T-helper 1 cell (primary cell): Measurements from ENCODE around the gene COL1A1.

ENCODE experiments used
- DNase-seq, 5 donors: peaks; one replicate each; pipeline ENCODE4 v3.0.0-alpha.2; 2012 to 2020

The COL1A1 gene

DNA sequence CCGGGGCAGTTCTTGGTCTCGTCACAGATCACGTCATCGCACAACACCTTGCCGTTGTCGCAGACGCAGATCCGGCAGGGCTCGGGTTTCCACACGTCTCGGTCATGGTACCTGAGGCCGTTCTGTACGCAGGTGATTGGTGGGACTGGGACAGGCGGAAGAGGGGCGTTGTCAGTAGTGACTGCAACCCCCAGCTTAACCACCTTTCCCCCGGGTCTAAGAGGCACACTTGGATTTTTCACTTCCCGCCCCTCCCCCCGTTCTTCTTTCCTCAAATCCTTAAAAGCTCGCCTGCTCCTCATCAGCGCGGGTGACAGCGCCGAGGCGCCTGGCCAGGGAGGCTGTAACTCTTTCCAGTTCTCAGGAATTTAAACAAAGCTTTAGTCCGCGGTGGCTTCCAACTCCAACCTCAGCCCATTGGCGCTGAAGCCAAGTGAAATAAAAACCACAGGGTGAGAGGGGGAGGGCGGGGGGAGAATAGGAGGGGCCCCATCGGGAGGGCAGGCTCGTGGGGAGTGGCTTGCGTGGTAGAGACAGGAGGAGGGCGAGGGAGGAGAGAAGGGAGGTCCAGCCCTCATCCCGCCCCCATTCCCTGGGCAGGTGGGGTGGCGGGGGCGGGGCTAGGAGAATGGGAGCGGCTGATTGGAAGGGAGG lies 1.5 kb downstream of the COL1A1 start:
- DNase-seq, result peak; percentile 55 to 74 (median 71)

DNA sequence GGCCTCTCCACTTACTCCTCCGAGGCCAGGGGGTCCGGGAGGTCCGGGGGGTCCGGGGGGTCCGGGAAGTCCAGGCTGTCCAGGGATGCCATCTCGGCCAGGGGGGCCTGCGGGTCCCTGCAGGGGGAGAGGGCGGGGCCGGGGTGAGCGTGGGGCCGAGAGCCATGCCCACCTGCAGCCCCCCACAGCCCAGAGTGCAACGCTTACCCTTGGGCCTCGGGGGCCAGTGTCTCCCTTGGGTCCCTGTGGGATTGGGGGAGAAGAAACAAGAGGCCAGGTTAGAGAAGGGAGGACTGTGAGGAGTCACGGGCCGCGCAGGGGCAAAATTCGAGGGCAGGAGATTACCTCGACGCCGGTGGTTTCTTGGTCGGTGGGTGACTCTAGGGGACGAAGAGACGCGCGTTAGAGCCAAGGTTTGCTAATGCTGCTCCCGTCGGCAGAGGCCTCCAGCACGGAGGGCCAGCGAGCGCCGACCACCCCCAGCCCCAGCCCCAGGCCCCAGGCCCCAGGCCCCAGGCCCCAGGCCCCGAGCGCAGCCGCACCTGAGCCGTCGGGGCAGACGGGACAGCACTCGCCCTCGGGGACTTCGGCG lies 2.1 kb downstream of the COL1A1 start:
- no peak for DNase-seq

DNA sequence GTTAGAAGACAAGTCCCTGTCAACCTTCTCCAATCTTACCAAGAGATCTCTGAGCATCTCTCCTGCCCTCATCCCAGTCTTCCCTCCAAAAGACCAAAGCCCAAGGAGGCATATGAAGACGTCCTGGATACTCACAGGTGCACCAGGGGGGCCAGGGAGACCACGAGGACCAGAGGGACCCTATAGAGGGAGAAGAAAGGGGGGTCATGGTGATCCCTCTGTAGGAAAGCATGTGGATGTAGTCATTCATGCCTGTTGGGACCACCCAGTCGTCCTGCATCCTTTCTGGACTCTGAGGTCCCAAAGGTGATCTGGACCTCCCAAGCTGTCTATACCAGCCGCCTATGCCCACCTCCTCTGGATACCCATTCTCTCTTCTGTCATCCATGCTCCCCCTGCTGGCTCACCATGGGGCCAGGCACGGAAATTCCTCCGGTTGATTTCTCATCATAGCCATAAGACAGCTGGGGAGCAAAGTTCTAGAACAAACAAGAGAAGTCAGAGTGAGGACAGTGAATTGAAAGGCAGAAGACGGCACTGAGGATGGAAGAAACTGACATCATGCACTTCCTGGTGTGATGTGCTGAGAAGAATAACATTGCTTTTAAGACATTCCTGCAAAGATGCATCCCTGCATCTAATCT lies 3.3 kb downstream of the COL1A1 start:
- peak in 3 of 5 donors; percentile 19 to 59 (median 46) for DNase-seq

DNA sequence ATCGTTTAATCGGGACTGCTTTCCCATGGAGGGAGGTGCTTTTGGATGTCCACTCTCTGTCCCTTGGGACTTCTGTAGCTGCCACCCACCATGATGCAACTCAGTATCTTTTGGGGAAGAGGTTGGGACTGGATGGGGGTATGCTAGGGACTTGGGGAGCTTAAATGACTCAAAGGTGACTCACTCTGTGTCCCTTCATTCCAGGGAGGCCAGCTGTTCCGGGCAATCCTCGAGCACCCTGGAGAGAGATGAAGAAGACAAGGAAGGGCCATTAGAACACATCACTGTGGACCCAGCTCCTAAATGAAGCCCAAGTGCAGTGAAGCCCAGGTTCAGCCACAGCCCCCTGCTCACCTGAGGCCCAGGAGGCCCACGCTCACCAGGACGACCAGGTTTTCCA lies 4.6 kb downstream of the COL1A1 start:
- no peak for DNase-seq

DNA sequence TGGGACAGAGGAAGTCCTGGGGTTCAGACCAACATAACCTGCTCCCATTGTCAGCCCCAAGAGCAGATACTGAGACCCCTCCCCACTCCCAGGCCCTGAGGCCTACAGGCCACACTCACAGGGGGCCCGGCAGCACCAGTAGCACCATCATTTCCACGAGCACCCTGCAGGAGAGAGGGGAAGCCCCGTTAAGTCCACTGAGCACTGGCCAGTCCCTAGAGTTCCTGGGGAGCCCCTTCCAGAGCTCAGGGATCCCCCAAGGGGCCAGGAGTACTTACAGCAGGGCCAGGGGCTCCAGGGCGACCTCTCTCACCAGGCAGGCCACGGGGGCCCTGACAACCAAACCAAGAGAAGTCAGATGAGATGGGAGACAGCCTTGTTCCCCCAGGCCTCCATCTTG lies 5.4 kb downstream of the COL1A1 start:
- DNase-seq, result no peak

DNA sequence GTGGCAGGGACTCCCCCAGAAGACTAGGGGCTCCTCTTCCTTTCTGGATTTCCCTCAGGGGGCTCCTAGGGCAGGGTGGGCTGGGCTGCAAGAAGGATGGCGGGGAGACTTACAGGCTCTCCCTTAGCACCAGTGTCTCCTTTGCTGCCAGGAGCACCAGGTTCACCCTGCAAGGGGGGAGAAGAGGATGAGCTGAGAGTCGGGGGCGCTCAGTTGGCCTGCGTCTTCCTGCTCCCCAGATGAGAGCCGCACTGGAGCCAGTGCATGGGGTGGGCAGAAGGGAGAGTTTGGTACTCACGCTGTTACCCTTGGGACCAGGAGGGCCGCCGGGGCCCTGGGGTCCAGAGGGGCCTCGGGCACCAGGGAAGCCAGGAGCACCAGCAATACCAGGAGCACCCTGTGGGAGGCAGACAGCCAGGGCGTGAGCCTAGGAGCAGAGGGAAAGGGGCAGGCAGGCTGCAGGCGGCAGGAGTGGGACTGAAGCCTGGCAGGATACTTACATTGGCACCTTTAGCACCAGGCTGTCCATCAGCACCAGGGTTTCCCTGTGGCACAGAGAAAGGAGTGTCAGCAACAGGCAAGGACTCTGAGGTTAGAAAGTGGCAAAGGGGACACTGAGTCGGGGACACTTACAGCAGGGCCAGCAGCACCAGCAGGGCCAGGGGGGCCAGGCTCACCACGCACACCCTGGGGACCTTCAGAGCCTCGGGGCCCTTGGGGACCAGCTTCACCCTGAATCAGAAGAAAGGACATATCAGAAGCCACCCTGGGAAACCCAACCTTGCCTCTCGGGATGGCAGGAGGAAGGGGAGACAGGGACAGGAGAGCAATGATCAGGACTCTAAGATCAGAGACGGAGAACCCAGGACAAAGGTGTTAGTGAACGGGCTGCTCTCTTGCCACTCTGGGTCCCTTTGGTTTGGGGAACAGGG lies 6.2 kb downstream of the COL1A1 start:
- no peak for DNase-seq

DNA sequence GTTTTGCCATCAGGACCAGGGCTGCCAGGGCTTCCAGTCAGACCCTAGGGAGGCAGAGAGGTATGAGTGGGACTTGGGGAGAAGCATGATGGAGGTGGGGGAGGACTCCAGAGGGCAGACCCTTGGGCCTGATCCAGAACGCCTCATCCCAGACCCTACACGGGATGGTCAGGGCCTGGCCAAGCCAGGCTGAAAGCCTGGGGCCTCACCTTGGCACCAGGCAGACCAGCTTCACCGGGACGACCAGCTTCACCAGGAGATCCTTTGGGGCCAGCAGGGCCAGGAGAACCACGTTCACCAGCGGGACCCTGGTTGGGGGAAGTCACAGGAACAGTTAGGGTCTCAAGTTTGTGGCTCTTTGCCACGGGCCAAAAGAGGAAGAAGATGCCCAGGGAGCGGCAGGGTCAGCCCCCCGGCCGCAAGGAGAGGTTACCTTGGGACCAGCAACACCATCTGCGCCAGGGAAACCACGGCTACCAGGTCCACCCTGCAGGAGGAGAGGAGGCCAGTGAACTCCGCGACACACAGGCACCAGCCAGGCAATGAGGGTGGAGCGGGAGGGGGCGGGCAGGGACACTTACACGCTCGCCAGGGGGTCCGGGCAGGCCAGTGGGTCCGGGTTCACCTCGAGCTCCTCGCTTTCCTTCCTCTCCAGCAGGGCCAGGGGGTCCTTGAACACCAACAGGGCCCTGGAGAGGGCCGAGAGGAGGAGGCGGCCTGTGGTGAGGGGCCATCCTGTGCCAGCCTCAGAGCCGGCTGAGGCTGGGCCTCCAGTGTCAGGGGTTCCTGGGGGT lies 7.1 kb downstream of the COL1A1 start:
- DNase-seq, result no peak

DNA sequence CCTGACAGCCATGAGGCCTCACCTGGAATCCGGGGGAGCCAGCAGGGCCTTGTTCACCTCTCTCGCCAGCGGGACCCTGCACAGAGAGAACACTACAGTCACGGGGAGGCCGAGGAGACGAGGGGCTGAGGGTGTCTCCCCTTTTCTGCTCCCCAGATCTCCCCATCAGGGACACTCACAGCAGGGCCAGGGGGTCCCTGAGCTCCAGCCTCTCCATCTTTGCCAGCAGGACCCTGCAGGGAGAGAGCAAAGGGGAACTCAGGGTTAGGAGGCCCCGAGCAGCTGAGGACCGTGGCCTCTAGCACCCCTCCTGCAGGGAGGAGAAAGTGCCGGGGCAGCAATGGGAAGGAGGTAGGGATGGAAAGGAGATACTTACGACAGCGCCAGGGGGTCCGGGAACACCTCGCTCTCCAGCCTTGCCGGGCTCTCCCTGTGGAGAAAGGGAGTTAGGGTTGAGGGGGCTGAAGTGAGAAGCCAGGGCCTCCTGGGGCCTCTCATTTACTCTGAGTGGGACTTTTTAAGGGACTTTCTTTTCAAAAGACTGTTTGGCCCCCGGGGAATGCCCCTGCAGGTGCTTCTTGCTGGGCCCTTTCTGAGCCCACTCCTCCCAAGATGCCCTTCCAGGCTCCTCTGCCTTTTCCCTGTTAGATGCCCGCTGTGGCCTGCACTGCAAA lies 8.7 kb downstream of the COL1A1 start:
- no peak for DNase-seq

DNA sequence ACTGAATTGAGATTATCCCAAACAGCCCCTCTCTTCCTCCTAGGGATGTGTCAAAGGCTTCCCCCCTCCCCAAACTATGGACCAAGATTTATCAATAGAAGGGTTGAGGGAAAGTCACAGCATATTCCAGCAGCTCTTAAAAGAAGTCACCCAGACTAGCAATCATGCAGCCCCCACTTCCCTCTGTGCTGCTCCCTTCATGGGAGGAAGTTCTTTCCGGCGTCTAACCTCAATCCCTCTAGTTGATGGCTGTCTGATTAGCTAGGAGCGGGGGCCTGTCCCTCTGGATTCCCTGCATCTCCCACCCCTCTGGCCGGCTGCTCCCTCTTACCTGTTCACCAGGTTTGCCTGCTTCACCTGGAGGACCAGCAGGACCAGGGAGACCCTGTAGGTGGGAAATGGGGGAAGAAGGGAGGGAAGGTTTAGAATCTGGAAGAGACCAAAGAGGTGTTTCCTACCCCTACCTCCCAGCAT lies 9.2 kb downstream of the COL1A1 start:
- no peak for DNase-seq

DNA sequence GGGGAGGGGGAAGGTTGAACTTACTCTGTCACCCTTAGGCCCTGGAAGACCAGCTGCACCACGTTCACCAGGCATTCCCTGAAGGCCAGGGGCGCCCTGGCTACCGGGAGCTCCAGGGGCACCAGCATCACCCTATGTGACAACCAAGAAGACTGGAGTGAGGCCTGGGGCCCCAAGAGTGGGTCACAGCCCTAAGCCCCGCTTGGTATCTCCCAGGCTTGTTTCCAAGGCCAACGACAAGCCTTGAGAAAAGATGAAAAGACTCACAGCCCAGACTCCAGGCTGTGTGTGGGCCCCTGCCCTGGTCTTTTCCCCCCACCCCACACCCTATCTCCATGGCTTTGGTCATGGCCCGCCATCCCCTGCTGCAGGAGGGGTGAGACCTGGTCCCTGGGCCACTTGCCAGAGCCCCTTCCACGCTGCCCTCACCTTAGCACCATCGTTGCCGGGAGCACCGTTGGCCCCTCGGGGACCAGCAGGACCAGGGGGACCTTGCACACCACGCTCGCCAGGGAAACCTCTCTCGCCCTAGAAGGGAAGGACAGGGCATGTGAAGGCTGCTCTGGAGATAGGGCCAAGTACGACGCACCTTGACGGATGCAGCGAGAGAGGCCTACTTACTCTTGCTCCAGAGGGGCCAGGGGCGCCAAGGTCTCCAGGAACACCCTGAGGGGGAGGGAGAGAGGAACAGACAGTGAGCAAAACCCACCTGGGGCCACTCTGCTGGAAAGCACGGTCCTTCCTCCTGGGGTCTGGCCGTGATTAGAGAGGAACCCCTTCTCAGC lies 9.9 kb downstream of the COL1A1 start:
- DNase-seq, result no peak

DNA sequence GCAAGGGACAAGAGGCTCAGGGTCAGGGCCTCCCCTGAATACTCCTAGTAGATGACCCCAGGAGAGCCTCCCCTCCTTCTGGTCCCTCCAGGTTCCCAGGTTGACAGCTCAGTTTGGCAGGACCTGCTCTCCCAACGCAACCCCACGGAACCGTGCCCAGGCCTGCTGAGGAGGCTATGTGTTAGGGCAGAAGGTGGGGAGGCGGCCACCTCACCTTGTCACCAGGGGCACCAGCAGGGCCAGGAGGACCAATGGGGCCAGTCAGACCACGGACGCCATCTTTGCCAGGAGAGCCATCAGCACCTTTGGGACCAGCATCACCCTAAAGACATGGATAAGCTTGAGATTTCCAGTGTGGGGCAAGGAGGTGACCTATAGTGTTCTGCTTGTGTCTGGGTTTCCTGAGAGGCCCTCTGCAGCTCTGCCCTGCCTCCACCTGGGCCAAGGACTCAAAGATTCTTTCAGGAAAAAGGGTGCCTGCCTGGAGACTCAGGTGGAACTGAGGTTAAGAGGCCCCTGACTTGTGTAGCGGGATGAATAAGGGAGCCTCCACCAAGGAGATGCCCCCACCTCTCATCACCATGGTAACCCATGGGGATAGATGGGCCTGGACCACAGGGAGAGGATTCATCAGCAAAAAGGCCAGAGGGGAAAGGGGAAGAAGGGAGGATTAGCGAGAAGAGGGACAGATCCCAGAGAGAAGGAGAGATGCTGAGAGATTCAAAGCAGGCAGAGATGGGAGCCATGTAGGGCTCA lies 10.7 kb downstream of the COL1A1 start:
- DNase-seq, result no peak

DNA sequence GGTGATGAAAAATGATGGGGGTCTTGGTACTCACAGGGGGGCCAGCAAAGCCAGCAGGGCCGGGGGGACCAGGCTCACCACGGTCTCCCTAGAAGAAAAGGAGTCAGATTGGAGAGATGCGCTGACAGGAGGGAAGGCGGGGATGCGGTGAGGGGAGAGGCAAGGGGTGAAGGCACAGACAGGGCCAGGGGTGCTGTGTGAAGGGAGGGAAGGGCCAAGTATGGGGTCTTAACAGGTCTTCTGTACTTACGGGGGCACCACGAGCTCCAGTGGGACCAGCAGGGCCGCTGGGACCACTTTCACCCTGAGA lies 11.2 kb downstream of the COL1A1 start:
- DNase-seq, result no peak

DNA sequence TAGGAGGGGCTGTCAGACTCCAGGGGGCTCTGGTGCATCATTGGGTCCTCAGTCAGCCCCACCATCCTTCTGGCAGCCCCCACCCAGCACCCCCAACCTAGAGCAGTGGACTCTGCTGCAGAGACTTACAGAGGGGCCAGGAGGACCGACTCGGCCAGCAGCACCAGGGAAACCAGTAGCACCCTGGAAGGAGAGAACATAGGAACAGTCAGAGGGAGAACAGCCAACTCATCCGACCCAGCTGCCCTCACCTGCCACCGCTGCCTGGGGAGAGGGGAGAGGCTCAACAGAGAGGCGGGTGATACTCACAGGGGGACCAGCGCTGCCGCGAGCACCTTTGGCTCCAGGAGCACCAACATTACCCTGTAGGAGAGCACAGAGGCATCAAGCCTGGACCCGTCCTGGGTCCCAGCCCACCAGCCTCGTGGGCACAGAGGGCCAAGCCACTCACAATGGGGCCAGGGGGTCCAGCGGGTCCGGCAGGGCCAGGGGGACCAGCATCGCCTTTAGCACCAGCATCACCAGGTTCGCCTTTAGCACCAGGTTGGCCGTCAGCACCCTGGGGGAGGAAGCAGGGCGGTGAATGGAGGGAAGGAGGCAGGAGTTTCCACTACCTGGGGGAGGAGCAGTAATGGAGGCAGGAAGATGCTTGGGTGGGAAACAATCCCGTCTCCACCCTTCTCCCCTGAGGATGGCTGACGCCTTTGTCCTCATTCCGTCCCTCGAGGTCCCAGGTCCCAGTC lies 11.7 kb downstream of the COL1A1 start:
- DNase-seq, result no peak

DNA sequence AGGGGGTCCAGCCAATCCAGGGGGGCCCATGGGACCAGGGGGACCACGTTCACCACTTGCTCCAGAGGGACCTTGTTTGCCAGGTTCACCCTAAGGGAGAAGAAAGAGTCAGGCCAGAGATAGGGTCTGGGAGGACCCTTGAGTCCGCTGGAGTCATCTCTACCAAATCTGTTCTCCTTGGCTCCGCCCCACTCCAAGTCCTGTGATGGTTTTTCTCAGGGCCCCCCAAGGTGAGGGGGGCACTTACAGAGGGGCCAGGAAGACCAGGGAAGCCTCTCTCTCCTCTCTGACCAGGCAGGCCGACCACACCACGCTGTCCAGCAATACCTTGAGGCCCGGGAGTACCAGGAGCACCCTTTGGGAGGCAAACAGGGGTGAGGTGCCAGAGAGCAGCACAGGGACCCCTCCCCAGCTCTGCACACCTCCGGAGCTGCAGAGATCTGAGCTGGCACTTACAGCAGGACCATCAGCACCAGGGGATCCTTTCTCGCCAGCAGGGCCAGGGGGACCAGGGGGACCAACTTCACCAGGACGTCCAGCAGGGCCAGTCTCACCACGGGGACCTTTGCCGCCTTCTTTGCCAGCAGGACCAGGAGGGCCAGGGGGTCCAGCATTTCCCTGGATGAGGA lies 12.4 kb downstream of the COL1A1 start:
- DNase-seq, result no peak

DNA sequence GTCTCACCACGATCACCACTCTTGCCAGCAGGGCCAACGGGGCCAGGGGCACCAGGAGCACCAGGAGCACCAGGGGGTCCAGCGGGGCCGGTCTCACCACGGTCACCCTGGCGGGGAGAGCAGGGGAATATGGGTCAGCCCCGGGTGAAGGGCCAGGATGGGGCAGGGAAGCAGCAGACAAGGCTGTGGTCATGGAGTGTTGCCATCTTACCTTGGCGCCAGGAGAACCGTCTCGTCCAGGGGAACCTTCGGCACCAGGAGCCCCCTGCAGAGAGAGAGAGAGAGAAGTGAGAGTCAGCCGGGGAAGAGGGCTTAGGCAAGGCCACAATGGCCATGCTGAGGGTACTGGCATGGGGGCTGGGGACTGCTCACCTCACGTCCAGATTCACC lies 12.9 kb downstream of the COL1A1 start:
- DNase-seq, result no peak

DNA sequence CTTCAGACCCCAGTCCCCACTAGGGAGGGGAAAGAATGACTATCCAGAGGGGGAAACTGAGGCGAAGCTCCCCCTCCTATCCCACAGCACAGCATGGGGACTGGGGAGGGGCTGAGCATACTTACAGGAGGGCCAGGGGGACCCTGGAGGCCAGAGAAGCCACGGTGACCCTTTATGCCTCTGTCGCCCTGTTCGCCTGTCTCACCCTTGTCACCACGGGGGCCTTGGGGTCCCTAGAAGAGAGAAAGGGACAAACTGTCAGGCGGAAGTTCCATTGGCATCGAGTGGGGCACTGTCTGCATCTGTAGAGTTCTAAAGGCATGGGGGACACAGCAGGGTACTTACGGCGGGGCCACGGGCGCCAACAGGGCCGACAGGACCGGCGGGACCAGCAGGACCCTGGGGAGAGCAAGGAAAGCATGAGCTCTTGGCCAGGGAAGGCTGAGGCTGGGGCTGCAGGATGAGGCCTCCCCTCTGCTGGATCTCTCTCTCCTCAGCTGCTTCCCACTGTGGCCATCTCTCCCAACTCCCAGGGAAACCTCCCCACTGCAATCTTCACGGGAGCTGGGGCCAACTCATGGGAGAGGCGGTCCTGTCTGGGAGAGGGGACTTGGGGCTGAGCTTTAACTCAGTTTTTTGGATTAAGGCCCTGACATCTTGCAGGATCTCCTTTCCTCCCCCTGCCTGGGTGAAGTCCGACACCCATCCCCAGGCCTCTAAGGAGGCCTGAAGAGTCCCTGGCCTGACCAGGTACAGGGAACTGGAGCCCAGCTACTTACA lies 13.5 kb downstream of the COL1A1 start:
- no peak for DNase-seq

DNA sequence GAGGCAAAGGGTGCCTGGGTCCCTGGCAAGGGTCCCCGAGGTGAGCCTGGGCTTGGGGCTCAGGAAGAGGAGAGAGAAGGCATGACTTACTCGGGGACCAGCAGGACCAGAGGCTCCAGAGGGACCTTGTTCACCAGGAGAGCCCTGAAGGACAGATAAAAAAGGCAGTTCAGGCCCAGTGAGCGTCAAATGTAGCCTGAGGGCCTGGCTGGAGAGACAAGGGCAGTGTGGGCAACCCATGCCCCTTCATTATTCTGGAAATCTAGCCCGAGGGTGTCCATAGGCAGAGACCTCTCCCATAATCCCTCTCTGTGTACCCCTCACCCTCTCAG lies 14.1 kb downstream of the COL1A1 start:
- DNase-seq, result no peak

DNA sequence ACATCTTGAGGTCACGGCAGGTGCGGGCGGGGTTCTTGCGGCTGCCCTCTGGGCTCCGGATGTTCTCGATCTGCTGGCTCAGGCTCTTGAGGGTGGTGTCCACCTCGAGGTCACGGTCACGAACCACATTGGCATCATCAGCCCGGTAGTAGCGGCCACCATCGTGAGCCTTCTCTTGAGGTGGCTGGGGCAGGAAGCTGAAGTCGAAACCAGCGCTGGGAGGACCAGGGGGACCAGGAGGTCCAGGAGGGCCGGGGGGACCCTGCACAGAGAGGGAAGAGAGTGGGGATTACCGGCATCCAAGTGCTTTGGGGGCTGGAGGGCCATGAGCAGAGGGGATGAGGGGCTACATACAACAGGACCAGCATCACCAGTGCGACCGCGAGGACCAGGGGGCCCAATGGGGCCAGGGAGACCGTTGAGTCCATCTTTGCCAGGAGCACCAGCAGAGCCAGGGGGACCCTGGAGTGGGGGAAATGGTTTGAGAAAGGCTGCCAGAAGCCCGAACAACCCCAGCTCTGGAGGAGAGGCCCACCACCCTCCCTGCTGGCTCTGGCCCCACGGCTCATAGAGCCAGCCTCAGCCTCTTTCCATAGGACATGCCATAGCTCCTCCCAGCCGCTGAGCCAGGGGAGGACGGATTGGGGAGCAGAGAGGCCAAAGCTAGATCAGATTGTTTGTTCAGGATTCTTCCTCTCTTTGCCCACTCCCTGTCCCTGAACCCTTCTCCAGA lies 14.6 kb downstream of the COL1A1 start:
- no peak for DNase-seq
